SH-SY5Y (cell line): Measurements from ENCODE around the gene ST8SIA2.

Experiments
- GATA2 ChIP-seq: IDR thresholded peaks from 2 replicates; pipeline ENCODE4 v1.6.1; 2011; ENCODE audit warnings: mild to moderate bottlenecking, low read depth, low read length
- GATA3 ChIP-seq: IDR thresholded peaks from 2 replicates; pipeline ENCODE4 v1.6.1; 2011; ENCODE audit warnings: low read depth, mild to moderate bottlenecking, low read length, moderate library complexity

- TF ChIP-seq GATA3 (no peak), GATA2 (no peak)
Observed at GRCh38 chr15:92438471-92438870, 44.8 kb downstream of the ST8SIA2 start.
